OCI-LY3 (cell line): ENCODE data around the gene PAX2.

Experiments
- EZH2phosphoT487 ChIP-seq: fragments of 200-600 bp; shearing (Covaris generic); IDR thresholded peaks from 2 replicates; pipeline ENCODE4 v1.6.1; 2018; ENCODE audit warnings: antibody characterized with exemption, mixed run types, low read depth
- TF ChIP-seq, protein P1 (sequence below): fragments of 200-600, 300-600 bp; sonication (generic); IDR thresholded peaks from 2 replicates; pipeline ENCODE4 v1.5.1; 2014; ENCODE audit warnings: antibody characterized with exemption, low read length, low read depth

- TF ChIP-seq, protein P1, sequence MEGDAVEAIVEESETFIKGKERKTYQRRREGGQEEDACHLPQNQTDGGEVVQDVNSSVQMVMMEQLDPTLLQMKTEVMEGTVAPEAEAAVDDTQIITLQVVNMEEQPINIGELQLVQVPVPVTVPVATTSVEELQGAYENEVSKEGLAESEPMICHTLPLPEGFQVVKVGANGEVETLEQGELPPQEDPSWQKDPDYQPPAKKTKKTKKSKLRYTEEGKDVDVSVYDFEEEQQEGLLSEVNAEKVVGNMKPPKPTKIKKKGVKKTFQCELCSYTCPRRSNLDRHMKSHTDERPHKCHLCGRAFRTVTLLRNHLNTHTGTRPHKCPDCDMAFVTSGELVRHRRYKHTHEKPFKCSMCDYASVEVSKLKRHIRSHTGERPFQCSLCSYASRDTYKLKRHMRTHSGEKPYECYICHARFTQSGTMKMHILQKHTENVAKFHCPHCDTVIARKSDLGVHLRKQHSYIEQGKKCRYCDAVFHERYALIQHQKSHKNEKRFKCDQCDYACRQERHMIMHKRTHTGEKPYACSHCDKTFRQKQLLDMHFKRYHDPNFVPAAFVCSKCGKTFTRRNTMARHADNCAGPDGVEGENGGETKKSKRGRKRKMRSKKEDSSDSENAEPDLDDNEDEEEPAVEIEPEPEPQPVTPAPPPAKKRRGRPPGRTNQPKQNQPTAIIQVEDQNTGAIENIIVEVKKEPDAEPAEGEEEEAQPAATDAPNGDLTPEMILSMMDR: no peak
- no peak for TF ChIP-seq EZH2phosphoT487
Observed at GRCh38 chr10:100876585-100877460, 131.4 kb downstream of the PAX2 start.
